WERI-Rb-1 (cell line): Measurements from ENCODE around the gene ATP5PD.
A peak's percentile ranks its signal among the peaks of the same experiment; 100 is the strongest.

Experiments used
- DNase-seq: peaks from one replicate; pipeline ENCODE4 v3.0.0-alpha.2; 2020
- H3K27ac ChIP-seq: fragments of 250-450 bp; sonication (Bioruptor Pico); 2 replicates; pipeline ENCODE4 v1.5.1; 2020; ENCODE audit warnings: mild to moderate bottlenecking, moderate library complexity
- H3K27me3 ChIP-seq: fragments of 250-450 bp; sonication (Bioruptor Pico); 2 replicates; pipeline ENCODE4 v1.5.1; 2021; ENCODE audit warnings: mild to moderate bottlenecking, low read depth, moderate library complexity; ENCODE audit not compliant: insufficient read depth, severe bottlenecking
- H3K36me3 ChIP-seq: fragments of 250-450 bp; sonication (Bioruptor Pico); 2 replicates; pipeline ENCODE4 v1.5.1; 2020; ENCODE audit warnings: mild to moderate bottlenecking, moderate library complexity
- H3K4me3 ChIP-seq: 2 replicates; pipeline ENCODE4 v1.5.1; 2011; ENCODE audit warnings: low read depth, mild to moderate bottlenecking, control low read depth, low read length
- H3K9me3 ChIP-seq: fragments of 250-450 bp; sonication (Bioruptor Pico); 2 replicates; pipeline ENCODE4 v1.5.1; 2021; ENCODE audit warnings: mild to moderate bottlenecking, moderate library complexity; ENCODE audit not compliant: severe bottlenecking
- CTCF ChIP-seq: IDR thresholded peaks from 2 replicates; pipeline ENCODE4 v1.5.1; 2011; ENCODE audit warnings: low read depth, mild to moderate bottlenecking, control low read depth, inconsistent platforms, low read length

The ATP5PD gene

GRCh38 chr17:75046407-75047289, at the start of gene ATP5PD, which contains the start of gene KCTD2:
ATP5PD (minus strand) TSS chr17:75046969; CDS start chr17:75042650, 4,319 bp downstream.
KCTD2 (plus strand) TSS chr17:75047225; CDS start chr17:75047251, 26 bp downstream.
- peak; percentile 99 for DNase-seq
- peaks cover 35% of the 10 kb centered on the region for H3K36me3 ChIP-seq
- no peaks in the 10 kb centered on the region for H3K9me3 ChIP-seq
- H3K27me3 ChIP-seq = no peaks in the 10 kb centered on the region
- TF ChIP-seq CTCF = no peak
- H3K27ac ChIP-seq = peak within 1 kb of the TSS; percentile 70
- H3K4me3 ChIP-seq = peak within 1 kb of the TSS; percentile 98

- Histone ChIP-seq H3K27ac (no peak overlapping the region), H3K36me3 (no peaks in the 10 kb centered on the region), H3K9me3 (peaks cover 3% of the 10 kb centered on the region), H3K4me3 (no peak overlapping the region), H3K27me3 (no peaks in the 10 kb centered on the region)
- DNase-seq = no peak
- TF ChIP-seq CTCF = no peak
These were observed 49.4 kb upstream of the ATP5PD start for GRCh38 chr17:75096082-75096625.

- Histone ChIP-seq H3K36me3 (no peaks in the 10 kb centered on the region), H3K9me3 (peaks cover 3% of the 10 kb centered on the region), H3K27ac (no peak overlapping the region), H3K4me3 (no peak overlapping the region), H3K27me3 (no peaks in the 10 kb centered on the region)
- no peak for DNase-seq
- no peak for TF ChIP-seq CTCF
These were observed 48.2 kb upstream of the ATP5PD start for GRCh38 chr17:75094871-75095399.

- H3K4me3 ChIP-seq = no peak overlapping the region
- no peaks in the 10 kb centered on the region for H3K36me3 ChIP-seq
- no peak for DNase-seq
- H3K27me3 ChIP-seq = no peaks in the 10 kb centered on the region
- TF ChIP-seq CTCF = no peak
- H3K9me3 ChIP-seq = peaks cover 3% of the 10 kb centered on the region
- no peak overlapping the region for H3K27ac ChIP-seq
These were observed 46.9 kb upstream of the ATP5PD start for GRCh38 chr17:75093548-75094158.

- DNase-seq = no peak
- peaks cover 3% of the 10 kb centered on the region for H3K9me3 ChIP-seq
- no peak for TF ChIP-seq CTCF
- no peaks in the 10 kb centered on the region for H3K36me3 ChIP-seq
- H3K27ac ChIP-seq = no peak overlapping the region
- H3K27me3 ChIP-seq = no peaks in the 10 kb centered on the region
- H3K4me3 ChIP-seq = no peak overlapping the region
These were observed 45.1 kb upstream of the ATP5PD start for GRCh38 chr17:75091855-75092327.
